Activated T-helper 1 cell treated with Interleukin-2 at 50 U/mL for 16 hours (primary cell): ENCODE measurements around the gene BATF.

Source experiments
- DNase-seq: peaks from one replicate; pipeline ENCODE4 v3.0.0-alpha.2; 2020; ENCODE audit warnings: low read depth

Gene BATF

GRCh38 chr14:75535164-75535898 lies 13.1 kb downstream of the BATF start:
- no peak for DNase-seq

- no peak for DNase-seq
These were observed 14.8 kb downstream of the BATF start for GRCh38 chr14:75537071-75537470.

- no peak for DNase-seq
These were observed 16.9 kb downstream of the BATF start for GRCh38 chr14:75539162-75539560.

GRCh38 chr14:75539561-75540478 lies 17.6 kb downstream of the BATF start:
- peak; percentile 22 for DNase-seq

GRCh38 chr14:75540479-75540851 lies 18.2 kb downstream of the BATF start:
- no peak for DNase-seq

- DNase-seq: peak; percentile 52
These were observed 20.4 kb downstream of the BATF start for GRCh38 chr14:75542588-75543091.

GRCh38 chr14:75543253-75543652 lies 21.0 kb downstream of the BATF start:
- DNase-seq: no peak

- no peak for DNase-seq
These were observed 21.5 kb downstream of the BATF start for GRCh38 chr14:75543786-75544185.

- DNase-seq: no peak
These were observed 23.6 kb downstream of the BATF start for GRCh38 chr14:75545907-75546306.

- no peak for DNase-seq
These were observed 25.4 kb downstream of the BATF start for GRCh38 chr14:75547552-75548250.

- no peak for DNase-seq
These were observed 26.3 kb downstream of the BATF start for GRCh38 chr14:75548544-75548943.

GRCh38 chr14:75549169-75549568 lies 26.9 kb downstream of the BATF start:
- no peak for DNase-seq

- no peak for DNase-seq
These were observed 28.8 kb downstream of the BATF start for GRCh38 chr14:75551021-75551420.

GRCh38 chr14:75553157-75553556 lies 30.9 kb downstream of the BATF start:
- no peak for DNase-seq

- DNase-seq: no peak
These were observed 31.6 kb downstream of the BATF start for GRCh38 chr14:75553761-75554364.

- no peak for DNase-seq
These were observed 32.2 kb downstream of the BATF start for GRCh38 chr14:75554482-75554881.

GRCh38 chr14:75558440-75558839 lies 36.2 kb downstream of the BATF start:
- no peak for DNase-seq

GRCh38 chr14:75559045-75559444 lies 36.8 kb downstream of the BATF start:
- DNase-seq: no peak

GRCh38 chr14:75559451-75560222 lies 37.4 kb downstream of the BATF start:
- DNase-seq: no peak

GRCh38 chr14:75561013-75561432 lies 38.8 kb downstream of the BATF start:
- peak; percentile 25 for DNase-seq

- no peak for DNase-seq
These were observed 39.8 kb downstream of the BATF start for GRCh38 chr14:75562089-75562488.
